ENCODE data around the gene MYCBP2.

GRCh38 chr13:77219401-77219800, 107.5 kb downstream of the MYCBP2 start:
- no peak for TF ChIP-seq CTCF (conservative IDR thresholded peaks at IDR 0.05 in 1 of 2, IDR thresholded peaks at IDR 0.05 in 1 of 2; ENCODE audit: extremely low read depth in 1 of 2, insufficient read depth in 1 of 2, low read depth in 1 of 2, low read length in 2 of 2)
- no peak for TF ChIP-seq EZH2 (IDR thresholded peaks at IDR 0.05; ENCODE audit: borderline replicate concordance, low read length)
